Neural cell (in vitro differentiated cells): ENCODE data around the gene HDAC1.

Source experiments
- CTCF ChIP-seq: fragments of 450-650 bp; IDR thresholded peaks from 2 replicates; pipeline ENCODE4 v1.5.1; 2014; ENCODE audit warnings: antibody characterized with exemption, mild to moderate bottlenecking, moderate library complexity; ENCODE audit not compliant: poor library complexity, severe bottlenecking
- EP300 ChIP-seq: fragments of 450-650 bp; conservative IDR thresholded peaks from 2 replicates; pipeline ENCODE4 v1.6.1; 2014; ENCODE audit warnings: antibody characterized with exemption, mild to moderate bottlenecking, moderate library complexity; ENCODE audit not compliant: poor library complexity, severe bottlenecking
- EZH2 ChIP-seq: fragments of 200-600, 300-800 bp; shearing (Covaris generic), sonication (generic); IDR thresholded peaks from 2 replicates; pipeline ENCODE4 v1.6.1; 2014; ENCODE audit warnings: antibody characterized with exemption, low read length, borderline replicate concordance, mild to moderate bottlenecking; ENCODE audit not compliant: insufficient read depth, poor library complexity, severe bottlenecking
- MXI1 ChIP-seq: fragments of 450-650 bp; conservative IDR thresholded peaks from 2 replicates; pipeline ENCODE4 v1.6.1; 2014; ENCODE audit warnings: antibody characterized with exemption, mild to moderate bottlenecking; ENCODE audit not compliant: poor library complexity, severe bottlenecking
- POLR2AphosphoS5 ChIP-seq: IDR thresholded peaks from 2 replicates; pipeline ENCODE4 v1.6.1; 2012
- REST ChIP-seq: IDR thresholded peaks from 2 replicates; pipeline ENCODE4 v1.6.1; 2012; ENCODE audit warnings: borderline replicate concordance
- SMC3 ChIP-seq: fragments of 450-650 bp; conservative IDR thresholded peaks from 2 replicates; pipeline ENCODE4 v1.6.1; 2014; ENCODE audit warnings: antibody characterized with exemption, mild to moderate bottlenecking, moderate library complexity; ENCODE audit not compliant: poor library complexity
- TAF1 ChIP-seq: IDR thresholded peaks from 2 replicates; pipeline ENCODE4 v1.6.1; 2012; ENCODE audit warnings: low read depth

GRCh38 chr1:32335535-32335789 is 43.6 kb downstream of the HDAC1 start:
- no peak for TF ChIP-seq CTCF
- TF ChIP-seq TAF1, result no peak
- TF ChIP-seq MXI1, result no peak
- TF ChIP-seq EZH2, result no peak
- TF ChIP-seq EP300, result no peak
- no peak for TF ChIP-seq POLR2AphosphoS5
- TF ChIP-seq REST, result no peak
- TF ChIP-seq SMC3, result no peak
